Measurements from ENCODE around the gene ALPL. TPM values are rescaled to one million over a fixed set of nuclear protein-coding genes. Genes with fewer than 3 reads are reported as not detected.
A peak's percentile ranks its signal among the peaks of the same experiment; 100 is the strongest.

Gene ALPL
- polyA plus RNA-seq, 1 donor = 40.2 TPM

DNA sequence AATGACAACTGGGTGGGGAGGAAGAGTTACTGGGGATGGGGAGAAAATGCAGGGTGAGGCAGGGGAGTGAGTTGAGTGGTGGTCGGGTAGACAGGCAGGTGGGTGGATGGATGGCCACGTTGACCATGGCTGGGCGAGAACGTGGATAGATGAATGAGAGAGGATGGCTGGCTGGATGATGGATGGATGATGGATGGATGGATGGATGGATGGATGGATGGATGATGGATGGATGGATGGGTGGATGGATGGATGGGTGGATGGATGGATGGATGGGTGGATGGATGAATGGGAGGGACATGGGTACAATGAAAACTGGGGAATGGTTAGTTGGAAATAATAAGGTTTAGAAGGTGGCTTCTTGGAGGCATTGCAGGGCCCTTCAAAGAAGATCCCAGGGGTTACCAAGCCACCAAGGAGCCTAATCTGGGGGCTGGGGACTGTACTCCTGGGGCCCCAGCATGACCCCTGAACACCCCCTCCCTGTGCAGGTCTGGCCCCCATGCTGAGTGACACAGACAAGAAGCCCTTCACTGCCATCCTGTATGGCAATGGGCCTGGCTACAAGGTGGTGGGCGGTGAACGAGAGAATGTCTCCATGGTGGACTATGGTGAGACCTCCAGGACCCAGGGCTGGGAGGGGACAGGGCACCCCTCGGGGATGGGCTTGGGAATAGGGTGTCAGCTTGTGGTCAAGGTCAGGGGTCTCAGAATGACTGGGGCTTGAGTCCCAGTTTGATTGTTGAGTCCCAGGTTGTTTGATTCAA, 67.0 kb downstream of the ALPL start:
- no peak for DNase-seq

DNA sequence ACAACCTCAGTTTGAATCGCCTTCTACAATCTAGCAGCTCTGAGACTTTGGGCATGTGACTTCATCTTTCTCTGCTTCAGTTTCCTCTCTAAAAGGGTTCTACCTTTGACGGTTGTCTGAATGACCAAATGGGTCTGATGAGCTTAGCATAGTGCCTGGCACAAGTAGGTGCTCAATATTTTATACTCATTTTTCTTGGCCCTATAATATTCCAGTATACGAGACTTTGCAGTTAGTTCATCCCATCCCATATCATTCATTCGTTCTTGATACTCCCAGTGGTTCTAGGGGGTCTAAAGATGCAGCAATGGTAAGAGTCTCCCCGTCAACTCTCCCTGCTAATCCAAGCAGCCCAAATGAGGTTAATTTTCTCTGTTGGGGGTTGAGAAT, 67.6 kb downstream of the ALPL start:
- DNase-seq = no peak

DNA sequence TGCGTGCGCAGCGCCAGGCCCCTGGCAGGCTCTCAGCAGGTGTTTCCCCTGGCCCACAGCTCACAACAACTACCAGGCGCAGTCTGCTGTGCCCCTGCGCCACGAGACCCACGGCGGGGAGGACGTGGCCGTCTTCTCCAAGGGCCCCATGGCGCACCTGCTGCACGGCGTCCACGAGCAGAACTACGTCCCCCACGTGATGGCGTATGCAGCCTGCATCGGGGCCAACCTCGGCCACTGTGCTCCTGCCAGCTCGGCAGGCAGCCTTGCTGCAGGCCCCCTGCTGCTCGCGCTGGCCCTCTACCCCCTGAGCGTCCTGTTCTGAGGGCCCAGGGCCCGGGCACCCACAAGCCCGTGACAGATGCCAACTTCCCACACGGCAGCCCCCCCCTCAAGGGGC, 68.1 kb downstream of the ALPL start:
- no peak for DNase-seq

- no peak for DNase-seq
Observed at GRCh38 chr1:21577933-21578332, 68.7 kb downstream of the ALPL start.

DNA sequence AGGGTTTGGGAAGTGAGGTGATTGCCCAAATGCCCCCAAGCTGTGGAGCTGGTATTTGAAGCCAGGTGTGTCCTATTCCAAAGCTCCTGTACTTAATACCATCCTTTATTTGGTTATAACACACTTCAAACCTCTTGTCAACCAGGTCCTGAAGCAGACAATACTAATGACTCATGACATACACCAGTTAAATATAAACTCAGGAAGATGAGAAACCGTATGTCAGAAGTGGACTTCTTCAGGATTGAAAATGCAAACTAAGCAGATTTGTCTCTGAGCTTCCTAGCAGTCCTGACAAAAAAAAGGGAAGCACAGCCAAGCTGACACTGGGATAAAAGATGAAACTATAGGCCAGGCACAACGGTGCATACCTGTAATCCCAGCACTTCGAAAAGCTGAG, 70.6 kb downstream of the ALPL start:
- no peak for DNase-seq

- DNase-seq = no peak
Observed at GRCh38 chr1:21584096-21584495, 74.9 kb downstream of the ALPL start.

GRCh38 chr1:21585037-21585436, 75.8 kb downstream of the ALPL start:
- DNase-seq = no peak

DNA sequence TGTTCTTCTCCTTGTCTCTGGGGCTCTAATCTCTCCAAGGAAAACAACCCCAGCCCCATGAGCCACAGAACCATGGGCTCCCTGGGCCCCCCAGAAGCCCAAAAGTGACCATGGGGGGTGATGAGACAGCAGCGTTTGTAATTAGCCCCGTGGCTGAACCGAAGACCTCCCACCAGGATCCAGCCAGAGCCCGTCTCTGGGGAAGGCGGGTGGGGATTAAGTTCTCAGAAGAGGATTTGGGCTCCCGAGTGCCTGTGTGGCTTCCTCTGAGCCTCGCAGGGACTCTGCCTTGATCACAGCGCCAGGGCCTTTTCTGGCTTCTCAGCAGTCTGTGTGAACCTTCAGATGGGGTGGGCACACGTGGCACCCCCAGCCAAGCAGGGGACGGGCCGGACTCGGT, 77.0 kb downstream of the ALPL start:
- no peak for DNase-seq

DNA sequence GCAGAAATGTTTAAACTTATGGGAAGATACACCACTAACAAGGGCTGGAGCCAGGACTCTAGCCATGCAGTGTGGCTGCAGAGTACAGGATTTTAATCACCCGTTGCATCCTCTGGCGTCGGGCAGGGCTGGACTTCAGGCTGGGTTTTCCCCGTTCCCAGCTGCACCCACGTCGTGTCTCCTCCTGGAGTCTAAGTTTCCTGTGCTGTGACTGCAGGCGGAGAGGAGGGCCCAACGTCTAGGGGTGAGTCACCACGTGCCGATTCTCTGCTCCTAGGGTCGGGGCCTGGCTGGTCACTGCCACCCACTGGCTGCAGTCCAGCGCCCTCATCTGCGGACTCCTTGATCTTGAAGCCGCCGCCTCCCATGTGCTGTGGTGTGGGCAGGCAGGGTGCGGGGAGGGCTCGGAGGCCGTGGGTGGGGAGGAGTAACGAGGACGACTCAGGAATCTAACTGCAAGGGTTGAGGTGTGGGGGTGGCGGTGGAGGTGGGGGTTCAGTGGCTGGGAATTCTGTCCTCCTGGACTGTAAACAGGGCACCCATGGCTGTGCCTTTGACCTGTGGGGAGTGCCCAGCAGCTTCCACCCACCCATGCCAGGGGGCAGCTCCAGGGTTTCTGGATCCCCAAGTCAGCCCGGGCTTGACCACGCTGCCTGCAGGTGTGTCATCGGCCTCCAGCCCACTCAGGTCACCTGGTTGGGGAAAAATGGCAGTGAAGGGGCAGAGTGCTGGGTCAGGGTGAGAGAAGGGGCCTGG, 77.8 kb downstream of the ALPL start:
- DNase-seq = peak; percentile 29

DNA sequence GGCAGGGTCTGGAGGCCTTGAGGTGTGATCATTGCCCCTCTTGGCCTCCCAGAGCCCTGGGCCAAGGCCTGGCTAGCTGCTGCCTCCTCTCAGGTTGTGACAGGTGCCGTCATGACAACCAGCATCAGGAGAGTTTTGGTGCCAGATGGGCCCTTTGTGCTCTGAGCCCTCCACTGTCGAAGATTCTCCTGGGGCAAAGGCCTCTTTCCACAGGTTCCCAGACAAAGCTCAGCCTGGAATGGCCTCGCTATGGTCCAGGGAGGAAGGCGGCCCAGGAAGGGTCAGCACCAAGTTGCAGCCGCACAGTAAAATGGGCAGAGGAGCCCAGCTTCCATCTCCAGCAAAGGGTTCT, 78.4 kb downstream of the ALPL start:
- DNase-seq = no peak

DNA sequence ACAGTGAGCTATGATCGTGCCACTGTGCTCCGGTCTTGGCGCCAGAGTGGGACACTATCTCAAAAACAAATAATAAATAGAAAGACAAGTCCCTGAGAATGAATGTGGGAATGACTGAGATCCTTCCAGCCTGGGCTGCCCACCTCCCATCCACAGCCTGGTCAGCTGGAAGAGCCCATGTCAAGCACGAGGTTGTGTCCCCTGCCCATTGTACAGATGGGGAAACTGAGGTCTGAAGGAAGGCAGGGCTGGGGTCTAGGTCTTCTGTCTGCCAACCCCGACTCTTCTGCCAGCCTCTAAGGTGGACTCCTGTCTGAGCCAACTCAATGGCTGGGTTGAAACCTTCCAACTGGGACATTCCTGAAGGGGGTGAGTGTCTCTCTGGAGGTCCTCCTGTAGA, 80.4 kb downstream of the ALPL start:
- no peak for DNase-seq

GRCh38 chr1:21590126-21590880, 81.1 kb downstream of the ALPL start:
- no peak for DNase-seq

GRCh38 chr1:21590934-21591333, 81.7 kb downstream of the ALPL start:
- no peak for DNase-seq

GRCh38 chr1:21592086-21592865, 83.1 kb downstream of the ALPL start:
- no peak for DNase-seq

GRCh38 chr1:21593231-21593630, 84.0 kb downstream of the ALPL start:
- no peak for DNase-seq

DNA sequence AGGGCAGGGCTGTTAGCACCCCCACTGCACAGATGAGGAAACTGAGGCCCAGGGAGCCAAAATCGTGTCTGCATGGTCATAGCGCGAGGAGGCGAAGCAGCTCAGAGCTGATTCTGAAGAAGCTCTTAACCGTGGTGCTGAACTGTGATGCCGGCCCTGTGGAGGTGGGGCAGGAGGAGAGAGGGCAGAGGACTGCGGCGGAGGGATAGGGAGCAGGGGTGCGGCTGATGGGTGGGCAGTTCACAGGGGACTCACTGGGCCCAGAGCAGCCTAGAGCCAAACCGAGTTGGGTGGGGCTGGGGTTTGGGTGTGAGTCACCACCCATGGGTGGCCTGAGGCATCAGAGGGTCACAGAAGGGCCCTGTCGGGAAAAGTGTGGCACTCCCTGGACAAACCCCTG, 85.3 kb downstream of the ALPL start:
- DNase-seq = no peak

GRCh38 chr1:21594935-21595897, 86.0 kb downstream of the ALPL start:
- no peak for DNase-seq

GRCh38 chr1:21596174-21596573, 87.0 kb downstream of the ALPL start:
- DNase-seq = no peak

DNA sequence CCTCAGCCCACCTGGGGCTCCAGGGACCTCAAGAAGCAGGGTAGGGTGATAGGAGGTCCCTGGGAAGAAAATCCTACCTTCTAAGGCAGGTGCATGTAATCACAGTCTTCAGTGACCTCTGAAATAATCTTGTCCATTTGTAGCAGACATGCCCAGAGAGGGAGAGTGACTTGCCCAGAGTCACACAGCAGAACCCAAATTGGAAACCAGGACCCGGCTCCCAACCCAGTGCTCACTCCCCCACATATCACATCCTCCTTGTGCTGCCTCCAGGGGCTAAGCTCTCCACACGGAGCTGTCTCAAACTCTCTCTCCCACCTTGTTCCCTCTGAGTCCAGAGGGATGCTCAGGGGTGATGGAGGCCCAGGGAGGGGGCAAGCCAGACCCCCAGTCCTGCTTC, 87.4 kb downstream of the ALPL start:
- no peak for DNase-seq

DNA sequence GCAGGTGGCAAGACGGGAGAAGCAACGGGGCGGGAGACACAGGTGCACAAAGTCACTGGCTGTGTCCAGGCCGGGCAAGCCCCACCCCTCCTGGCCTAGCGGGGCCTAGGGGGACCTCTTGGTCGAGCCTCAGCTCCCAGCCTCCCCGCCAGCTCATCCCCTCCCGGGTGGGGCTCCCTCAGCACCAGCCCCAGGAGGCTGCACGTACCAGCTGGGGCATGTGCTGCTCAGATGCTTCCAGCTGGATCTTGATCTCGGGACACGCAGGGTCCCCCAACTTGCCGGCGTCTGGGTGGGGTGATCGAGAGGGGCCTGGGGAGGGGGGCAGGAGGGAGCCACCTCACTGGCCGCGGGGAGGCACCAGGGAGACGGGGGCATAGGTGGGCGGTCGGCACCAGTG, 88.5 kb downstream of the ALPL start:
- DNase-seq = no peak

DNA sequence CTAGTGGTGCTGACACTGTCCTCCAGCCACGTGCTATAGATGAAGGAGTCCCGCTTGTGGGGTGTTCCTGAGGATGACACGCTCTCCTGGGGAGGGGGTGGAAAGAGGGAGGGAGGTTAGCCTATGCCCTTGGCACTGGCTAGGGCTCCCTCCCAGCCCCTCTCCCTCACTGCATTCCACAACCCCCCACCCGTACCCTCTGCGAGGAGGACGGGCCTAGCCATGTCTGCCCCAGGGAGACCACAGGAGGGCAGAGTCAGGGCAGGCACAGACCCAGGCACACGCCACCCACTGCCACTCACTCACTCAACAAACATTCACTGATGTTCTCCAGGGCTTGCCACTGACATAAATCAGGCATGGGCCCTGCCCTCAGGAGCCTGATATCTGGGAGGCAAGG, 89.2 kb downstream of the ALPL start:
- no peak for DNase-seq

All from left kidney (tissue), 2 donors.